ENCODE measurements around the gene RING1. TPM values are rescaled to one million over a fixed set of nuclear protein-coding genes. Genes with fewer than 3 reads are reported as not detected.
A peak's percentile ranks its signal among the peaks of the same experiment; 100 is the strongest.

The RING1 gene
- total RNA-seq, 1 donor from 2014 or later: 30.8 TPM

DNA sequence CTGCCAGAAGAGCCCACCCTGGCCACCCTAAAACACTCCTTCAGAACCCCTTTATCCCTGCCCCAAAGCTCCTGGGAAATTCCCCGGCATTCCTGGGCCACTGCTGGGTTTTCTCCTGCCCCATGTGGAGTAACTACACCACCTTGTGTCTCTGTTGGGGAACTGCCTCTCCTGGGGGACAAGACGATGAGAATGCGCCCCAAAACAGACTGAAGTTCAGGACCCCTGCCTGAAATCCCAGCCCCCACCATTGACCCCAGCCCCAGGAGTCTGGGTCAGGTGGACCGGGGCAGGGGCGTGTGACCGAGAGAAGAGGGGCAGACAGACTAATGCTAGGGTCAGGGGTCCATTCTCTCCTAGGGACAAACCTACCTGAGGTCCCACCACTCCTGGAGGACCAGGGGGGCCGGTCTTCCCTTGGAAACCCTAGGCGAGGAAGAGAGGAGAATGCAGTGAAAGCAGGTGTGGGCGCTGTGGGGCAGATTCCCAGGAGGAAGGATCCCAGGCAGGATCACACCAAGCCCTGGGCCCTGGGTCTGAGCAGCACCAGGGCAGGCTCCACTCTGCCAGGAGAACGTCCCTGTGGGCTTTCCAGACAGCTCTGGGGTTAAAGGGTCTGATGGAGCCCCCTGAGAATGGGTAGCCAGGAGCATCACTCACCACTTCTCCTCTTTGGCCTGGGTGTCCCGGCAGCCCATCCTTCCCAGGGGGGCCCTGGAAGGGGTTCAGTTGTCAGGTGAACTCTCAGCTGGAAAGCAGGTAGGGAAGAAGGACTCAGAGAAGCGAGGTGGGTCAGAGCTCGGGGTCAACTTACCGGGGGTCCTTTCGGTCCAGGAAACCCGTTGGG, 35.4 kb upstream of the RING1 start:
- no peaks in the 10 kb centered on the region for H3K27me3 ChIP-seq (ENCODE audit: insufficient read depth, low read length)
- no peaks in the 10 kb centered on the region for H3K4me1 ChIP-seq (ENCODE audit: insufficient read depth, low read length)
- Mint-ChIP-seq H3K36me3 (ENCODE audit: low read depth, unreplicated experiment) (peaks cover 4% of the 10 kb centered on the region), H3K9me3 (ENCODE audit: unreplicated experiment) (no peaks in the 10 kb centered on the region), H3K27me3 (ENCODE audit: low read depth, unreplicated experiment) (peaks cover 46% of the 10 kb centered on the region), H3K4me1 (ENCODE audit: low read depth, unreplicated experiment) (no peaks in the 10 kb centered on the region), H3K4me3 (ENCODE audit: unreplicated experiment) (no peak overlapping the region), H3K27ac (ENCODE audit: unreplicated experiment) (no peak overlapping the region)
- H3K4me3 ChIP-seq (ENCODE audit: insufficient read depth, low read depth, low read length): no peak overlapping the region
- H2AFZ ChIP-seq (ENCODE audit: low read depth, low read length): no peak overlapping the region
- H3K9ac ChIP-seq (ENCODE audit: low read length): no peak overlapping the region
- DNase-seq (ENCODE audit: low read depth) (peak; percentile 14), FAIRE-seq (no peak)
- H3K9me3 ChIP-seq (ENCODE audit: insufficient read depth, low read depth, low read length): no peaks in the 10 kb centered on the region
- no peaks in the 10 kb centered on the region for H3K79me2 ChIP-seq (ENCODE audit: insufficient read depth, low read length)
- TF ChIP-seq EZH2 (IDR thresholded peaks at IDR 0.05; ENCODE audit: insufficient read depth, low read length) (no peak), CTCF (IDR thresholded peaks at IDR 0.05; ENCODE audit: insufficient read depth, low read depth, low read length) (peak; percentile 48)
- H3K27ac ChIP-seq (ENCODE audit: low read depth, low read length): no peak overlapping the region
- H3K4me2 ChIP-seq (ENCODE audit: low read length): no peak overlapping the region
- H4K20me1 ChIP-seq (ENCODE audit: insufficient read depth, low read length): no peaks in the 10 kb centered on the region
- H3K36me3 ChIP-seq (ENCODE audit: insufficient read depth, low read length): no peaks in the 10 kb centered on the region

- no peak overlapping the region for H3K27ac ChIP-seq (ENCODE audit: low read depth, low read length)
- H3K36me3 ChIP-seq (ENCODE audit: insufficient read depth, low read length): no peaks in the 10 kb centered on the region
- no peak overlapping the region for H3K9ac ChIP-seq (ENCODE audit: low read length)
- H3K36me3 Mint-ChIP-seq (ENCODE audit: low read depth, unreplicated experiment): peaks cover 7% of the 10 kb centered on the region
- H3K9me3 Mint-ChIP-seq (ENCODE audit: unreplicated experiment): no peaks in the 10 kb centered on the region
- FAIRE-seq: no peak
- no peak overlapping the region for H2AFZ ChIP-seq (ENCODE audit: low read depth, low read length)
- TF ChIP-seq EZH2 (IDR thresholded peaks at IDR 0.05; ENCODE audit: insufficient read depth, low read length) (no peak), CTCF (IDR thresholded peaks at IDR 0.05; ENCODE audit: insufficient read depth, low read depth, low read length) (no peak)
- H3K27me3 Mint-ChIP-seq (ENCODE audit: low read depth, unreplicated experiment): peaks cover 47% of the 10 kb centered on the region
- no peak for DNase-seq (ENCODE audit: low read depth)
- no peaks in the 10 kb centered on the region for H3K27me3 ChIP-seq (ENCODE audit: insufficient read depth, low read length)
- no peaks in the 10 kb centered on the region for H3K79me2 ChIP-seq (ENCODE audit: insufficient read depth, low read length)
- H3K4me3 Mint-ChIP-seq (ENCODE audit: unreplicated experiment): no peak overlapping the region
- no peaks in the 10 kb centered on the region for H3K4me1 ChIP-seq (ENCODE audit: insufficient read depth, low read length)
- no peaks in the 10 kb centered on the region for H3K4me1 Mint-ChIP-seq (ENCODE audit: low read depth, unreplicated experiment)
- H3K27ac Mint-ChIP-seq (ENCODE audit: unreplicated experiment): no peak overlapping the region
- no peak overlapping the region for H3K4me2 ChIP-seq (ENCODE audit: low read length)
- H3K9me3 ChIP-seq (ENCODE audit: insufficient read depth, low read depth, low read length): no peaks in the 10 kb centered on the region
- H4K20me1 ChIP-seq (ENCODE audit: insufficient read depth, low read length): no peaks in the 10 kb centered on the region
- H3K4me3 ChIP-seq (ENCODE audit: insufficient read depth, low read depth, low read length): no peak overlapping the region
These were observed 34.6 kb upstream of the RING1 start for GRCh38 chr6:33173535-33174180.

Data from astrocyte (in vitro differentiated cells and primary cell).